PFSK-1 (cell line): ENCODE measurements around the gene TRAPPC2B.

Source experiments
- FOXP2 ChIP-seq: optimal IDR thresholded peaks from 2 replicates; pipeline ENCODE3; 2011; ENCODE audit warnings: borderline replicate concordance, control low read depth, inconsistent platforms; ENCODE audit not compliant: insufficient read depth; ENCODE audit errors: extremely low read length, extremely low read depth
- POLR2AphosphoS5 ChIP-seq: IDR thresholded peaks from 2 replicates; pipeline ENCODE4 v1.6.1; 2012; ENCODE audit warnings: low read depth, mild to moderate bottlenecking, control low read depth, low read length, moderate library complexity
- SIN3A ChIP-seq: IDR thresholded peaks from 2 replicates; pipeline ENCODE4 v1.6.1; 2012; ENCODE audit warnings: mild to moderate bottlenecking, low read length, moderate library complexity, borderline replicate concordance; ENCODE audit not compliant: insufficient read depth
- TAF1 ChIP-seq: IDR thresholded peaks from 2 replicates; pipeline ENCODE4 v1.6.1; 2012; ENCODE audit warnings: low read length, control low read depth, borderline replicate concordance; ENCODE audit not compliant: insufficient read depth
- TF ChIP-seq, protein P1 (sequence below), 2 experiments: IDR thresholded peaks; 2 replicates each; pipeline versions ENCODE4 v1.6.1 to v1.8.0; 2011 to 2012; ENCODE audit warnings: low read depth in 2 of 2, low read length in 2 of 2, control low read depth in 1 of 2, inconsistent platforms in 1 of 2, mild to moderate bottlenecking in 1 of 2, moderate library complexity in 1 of 2; ENCODE audit not compliant: insufficient read depth in 1 of 2

DNA sequence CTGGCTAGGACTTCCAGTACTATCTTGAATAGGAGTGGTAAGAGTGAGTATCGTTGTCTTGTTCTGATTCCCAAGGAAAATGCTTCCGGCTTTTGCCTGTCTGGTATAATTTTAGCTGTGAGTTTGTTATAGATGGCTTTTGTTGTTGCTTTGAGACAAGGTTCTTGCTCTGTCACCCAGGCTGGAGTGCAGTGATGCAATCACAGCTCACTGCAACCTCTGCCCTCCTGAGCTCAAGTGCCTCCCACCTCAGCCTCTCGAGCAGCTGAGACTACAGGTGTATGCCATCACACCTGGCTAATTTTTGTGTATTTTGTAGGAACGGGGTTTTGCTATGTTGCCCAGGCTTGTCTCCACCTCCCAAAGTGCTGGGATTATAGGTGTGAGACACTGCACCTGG lies 49.2 kb upstream of the TRAPPC2B start:
- TF ChIP-seq POLR2AphosphoS5, result no peak
- TF ChIP-seq, protein P1, sequence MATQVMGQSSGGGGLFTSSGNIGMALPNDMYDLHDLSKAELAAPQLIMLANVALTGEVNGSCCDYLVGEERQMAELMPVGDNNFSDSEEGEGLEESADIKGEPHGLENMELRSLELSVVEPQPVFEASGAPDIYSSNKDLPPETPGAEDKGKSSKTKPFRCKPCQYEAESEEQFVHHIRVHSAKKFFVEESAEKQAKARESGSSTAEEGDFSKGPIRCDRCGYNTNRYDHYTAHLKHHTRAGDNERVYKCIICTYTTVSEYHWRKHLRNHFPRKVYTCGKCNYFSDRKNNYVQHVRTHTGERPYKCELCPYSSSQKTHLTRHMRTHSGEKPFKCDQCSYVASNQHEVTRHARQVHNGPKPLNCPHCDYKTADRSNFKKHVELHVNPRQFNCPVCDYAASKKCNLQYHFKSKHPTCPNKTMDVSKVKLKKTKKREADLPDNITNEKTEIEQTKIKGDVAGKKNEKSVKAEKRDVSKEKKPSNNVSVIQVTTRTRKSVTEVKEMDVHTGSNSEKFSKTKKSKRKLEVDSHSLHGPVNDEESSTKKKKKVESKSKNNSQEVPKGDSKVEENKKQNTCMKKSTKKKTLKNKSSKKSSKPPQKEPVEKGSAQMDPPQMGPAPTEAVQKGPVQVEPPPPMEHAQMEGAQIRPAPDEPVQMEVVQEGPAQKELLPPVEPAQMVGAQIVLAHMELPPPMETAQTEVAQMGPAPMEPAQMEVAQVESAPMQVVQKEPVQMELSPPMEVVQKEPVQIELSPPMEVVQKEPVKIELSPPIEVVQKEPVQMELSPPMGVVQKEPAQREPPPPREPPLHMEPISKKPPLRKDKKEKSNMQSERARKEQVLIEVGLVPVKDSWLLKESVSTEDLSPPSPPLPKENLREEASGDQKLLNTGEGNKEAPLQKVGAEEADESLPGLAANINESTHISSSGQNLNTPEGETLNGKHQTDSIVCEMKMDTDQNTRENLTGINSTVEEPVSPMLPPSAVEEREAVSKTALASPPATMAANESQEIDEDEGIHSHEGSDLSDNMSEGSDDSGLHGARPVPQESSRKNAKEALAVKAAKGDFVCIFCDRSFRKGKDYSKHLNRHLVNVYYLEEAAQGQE (IDR thresholded peaks at IDR 0.05; ENCODE audit: insufficient read depth in 1 of 2, low read depth in 2 of 2, low read length in 2 of 2), result no peak
- TF ChIP-seq TAF1, result no peak
- no peak for TF ChIP-seq SIN3A
- no peak for TF ChIP-seq FOXP2
